Esophagus squamous epithelium (tissue), 5 donors: Measurements from ENCODE around the gene IMMP2L. TPM values are rescaled to one million over a fixed set of nuclear protein-coding genes. Genes with fewer than 3 reads are reported as not detected.

ENCODE experiments used
- DNase-seq: peaks from one replicate; lab custom pipeline; 2025; lab: John Stamatoyannopoulos, UW
- H3K27ac ChIP-seq, 4 donors: fragments of 200-600 bp; sonication (generic); one replicate each; pipeline ENCODE4 v1.5.1; 2016 to 2019; ENCODE audit warnings: mild to moderate bottlenecking in 1 of 4
- H3K27me3 ChIP-seq, 4 donors: fragments of 200-600 bp; sonication (generic); 1 replicate in 3 of 4; 2 replicates in 1 of 4; pipeline versions ENCODE4 v1.5.1 to v1.6.0; 2017 to 2021; ENCODE audit warnings: antibody characterized with exemption in 1 of 4
- H3K36me3 ChIP-seq, 3 donors: fragments of 200-600 bp; sonication (generic); one replicate each; pipeline ENCODE4 v1.5.1; 2016 to 2019
- H3K4me1 ChIP-seq, 3 donors: fragments of 200-600 bp; sonication (generic); one replicate each; pipeline ENCODE4 v1.5.1; 2017 to 2019
- H3K4me3 ChIP-seq, 4 donors: fragments of 200-600 bp; sonication (generic); 1 replicate in 3 of 4; 2 replicates in 1 of 4; pipeline ENCODE4 v1.5.1; 2016 to 2019; ENCODE audit warnings: mild to moderate bottlenecking in 2 of 4, moderate library complexity in 1 of 4
- H3K9me3 ChIP-seq, 3 donors: fragments of 200-600 bp; sonication (generic); one replicate each; pipeline ENCODE4 v1.5.1; 2016 to 2019
- CTCF ChIP-seq, 6 experiments: fragments of 450-650 bp in 4 of 6; fragments of 200-600 bp in 2 of 6; sonication (generic) in 2 of 6; IDR thresholded peaks; one replicate each; pipeline ENCODE4 v1.5.1; 2016 to 2019; ENCODE audit warnings: antibody characterized with exemption in 6 of 6, mild to moderate bottlenecking in 4 of 6, moderate library complexity in 4 of 6
- POLR2A ChIP-seq, 4 donors: fragments of 450-650 bp; IDR thresholded peaks; one replicate each; pipeline ENCODE4 v1.6.1; 2017; ENCODE audit warnings: antibody characterized with exemption in 4 of 4, mild to moderate bottlenecking in 4 of 4, moderate library complexity in 3 of 4
- WGBS, 2 donors: methylation state at CpG; one replicate each; pipeline ENCODE4 v1.1.5; 2018; 5-methylcytosine and 5-hydroxymethylcytosine counted together
- intact Hi-C: fragments of 100-400 bp; cut with DNase I; formaldehyde crosslinking; loops from one replicate; pipeline ENCODE4 v1.15.0; 2022
- total RNA-seq, 4 donors: library from RNA; depleted of rRNA; stranded (reverse); fragments of >200 nt; gene quantifications; one replicate each; pipeline ENCODE4 v1.1.0, GENCODE V29; 2016
- donor health status: DM: yes; HTN: yes; CAD: no.

IMMP2L gene
- total RNA-seq, 4 donors from 2014 or later: 1.6 to 21.7 (median 5.4) TPM

- intact Hi-C loops: no loop called here
- Histone ChIP-seq H3K4me1 (no peaks in the 10 kb centered on the region), H3K36me3 (no peaks in the 10 kb centered on the region), H3K27me3 (no peaks in the 10 kb centered on the region), H3K9me3 (peaks cover 0 to 12% (median 0%) of the 10 kb centered on the region in 3 donors), H3K4me3 (no peak overlapping the region), H3K27ac (no peak overlapping the region)
- TF ChIP-seq POLR2A (IDR thresholded peaks at IDR 0.05): no peak
- no peak for TF ChIP-seq CTCF (IDR thresholded peaks at IDR 0.05)
- DNase-seq: no peak
Measured at GRCh38 chr7:111059833-111060232, 502.5 kb downstream of the IMMP2L start.

- intact Hi-C loops: no loop called here
- no peak for DNase-seq
Measured at GRCh38 chr7:111057066-111057465, 505.2 kb downstream of the IMMP2L start.

GRCh38 chr7:111056371-111056770 lies 505.9 kb downstream of the IMMP2L start:
- H3K9me3 ChIP-seq: no peaks in the 10 kb centered on the region
- TF ChIP-seq POLR2A (IDR thresholded peaks at IDR 0.05): no peak
- TF ChIP-seq CTCF (IDR thresholded peaks at IDR 0.05): no peak
- no peak overlapping the region for H3K4me3 ChIP-seq
- intact Hi-C loops: no loop called here
- DNase-seq: no peak
- no peaks in the 10 kb centered on the region for H3K36me3 ChIP-seq
- H3K4me1 ChIP-seq: no peaks in the 10 kb centered on the region
- H3K27me3 ChIP-seq: no peaks in the 10 kb centered on the region
- no peak overlapping the region for H3K27ac ChIP-seq
- 90 to 93% methylated on average over 2 of the region's 2 CpGs for WGBS, 2 donors

More at GRCh38 chr7:111057066-111057465, 505.2 kb downstream of the IMMP2L start:
- 87 to 92% methylated on average over 4 of the region's 4 CpGs for WGBS, 2 donors
- TF ChIP-seq CTCF (IDR thresholded peaks at IDR 0.05) (no peak), POLR2A (IDR thresholded peaks at IDR 0.05) (no peak)
- no peak overlapping the region for H3K4me3 ChIP-seq
- H3K9me3 ChIP-seq: no peaks in the 10 kb centered on the region
- no peaks in the 10 kb centered on the region for H3K4me1 ChIP-seq
- no peaks in the 10 kb centered on the region for H3K27me3 ChIP-seq
- H3K36me3 ChIP-seq: no peaks in the 10 kb centered on the region
- H3K27ac ChIP-seq: no peak overlapping the region

GRCh38 chr7:111053035-111053434 lies 509.3 kb downstream of the IMMP2L start:
- TF ChIP-seq CTCF (IDR thresholded peaks at IDR 0.05) (no peak), POLR2A (IDR thresholded peaks at IDR 0.05) (no peak)
- H3K36me3 ChIP-seq: no peaks in the 10 kb centered on the region
- no peaks in the 10 kb centered on the region for H3K4me1 ChIP-seq
- H3K9me3 ChIP-seq: no peaks in the 10 kb centered on the region
- WGBS, 2 donors: 58 to 69% methylated on average over 2 of the region's 2 CpGs
- no peak for DNase-seq
- H3K4me3 ChIP-seq: no peak overlapping the region
- intact Hi-C loops: no loop called here
- no peaks in the 10 kb centered on the region for H3K27me3 ChIP-seq
- no peak overlapping the region for H3K27ac ChIP-seq

GRCh38 chr7:111051832-111052231 lies 510.5 kb downstream of the IMMP2L start:
- no peaks in the 10 kb centered on the region for H3K27me3 ChIP-seq
- WGBS, 2 donors: 100% methylated on average over 1 of the region's 1 CpG
- H3K27ac ChIP-seq: no peak overlapping the region
- no peak overlapping the region for H3K4me3 ChIP-seq
- no peaks in the 10 kb centered on the region for H3K36me3 ChIP-seq
- intact Hi-C loops: no loop called here
- no peaks in the 10 kb centered on the region for H3K4me1 ChIP-seq
- no peaks in the 10 kb centered on the region for H3K9me3 ChIP-seq
- TF ChIP-seq POLR2A (IDR thresholded peaks at IDR 0.05) (no peak), CTCF (IDR thresholded peaks at IDR 0.05) (no peak)
- no peak for DNase-seq
